CD4-positive, alpha-beta memory T cell (primary cell): ENCODE data around the gene CXCL14. TPM values are rescaled to one million over a fixed set of nuclear protein-coding genes. Genes with fewer than 3 reads are reported as not detected.

Source experiments
- CTCF ChIA-PET: fragments of 350-600 bp; sonication (Branson Sonifier 250); formaldehyde crosslinking; loops from one replicate; lab custom pipeline; 2021; ENCODE audit warnings: inconsistent platforms; ENCODE audit not compliant: partially characterized antibody; lab: Charles Lee
- POLR2A ChIA-PET: fragments of 350-600 bp; sonication (Branson Sonifier 250); formaldehyde crosslinking; loops from one replicate; lab custom pipeline; 2021; ENCODE audit not compliant: partially characterized antibody; lab: Charles Lee
- DNase-seq, 5 donors: peaks; one replicate each; pipeline versions ENCODE4 v3.0.0 to v3.0.0-alpha.2; 2020 to 2022; ENCODE audit warnings: mixed read lengths in 1 of 5
- H3K27ac ChIP-seq: one replicate; pipeline ENCODE4 v1.7.0; 2013; ENCODE audit warnings: low read depth, low read length
- H3K27me3 ChIP-seq: 2 replicates; pipeline ENCODE4 v1.7.0; 2013; ENCODE audit warnings: mild to moderate bottlenecking, low read length, moderate library complexity; ENCODE audit not compliant: insufficient read depth
- H3K36me3 ChIP-seq: 2 replicates; pipeline ENCODE4 v1.7.0; 2013; ENCODE audit warnings: mild to moderate bottlenecking, low read length, moderate library complexity; ENCODE audit not compliant: insufficient read depth
- H3K4me1 ChIP-seq: 2 replicates; pipeline ENCODE4 v1.7.0; 2013; ENCODE audit warnings: mild to moderate bottlenecking, low read length, moderate library complexity; ENCODE audit not compliant: insufficient read depth
- H3K4me3 ChIP-seq, 2 donors: one replicate each; pipeline ENCODE4 v1.7.0; 2013; ENCODE audit warnings: low read length in 2 of 2, mild to moderate bottlenecking in 1 of 2
- H3K9me3 ChIP-seq, 2 donors: one replicate each; pipeline ENCODE4 v1.7.0; 2013; ENCODE audit warnings: low read length in 2 of 2, control low read depth in 1 of 2; ENCODE audit not compliant: control insufficient read depth in 1 of 2
- H3K27ac Mint-ChIP-seq, 7 donors: one replicate each; pipeline ENCODE4 v1.8.0; 2020 to 2021; ENCODE audit warnings: mixed read lengths in 7 of 7, mild to moderate bottlenecking in 6 of 7, inconsistent platforms in 3 of 7, moderate library complexity in 3 of 7
- H3K27me3 Mint-ChIP-seq, 2 donors: one replicate each; pipeline ENCODE4 v1.8.0; 2020 to 2021; ENCODE audit warnings: mixed read lengths in 2 of 2
- H3K36me3 Mint-ChIP-seq, 2 donors: one replicate each; pipeline ENCODE4 v1.8.0; 2020 to 2021; ENCODE audit warnings: mixed read lengths in 2 of 2, inconsistent platforms in 1 of 2, mild to moderate bottlenecking in 1 of 2
- H3K4me1 Mint-ChIP-seq, 4 donors: one replicate each; pipeline ENCODE4 v1.8.0; 2020 to 2021; ENCODE audit warnings: mixed read lengths in 4 of 4, mild to moderate bottlenecking in 1 of 4
- H3K4me3 Mint-ChIP-seq, 8 donors: one replicate each; pipeline ENCODE4 v1.8.0; 2020 to 2021; ENCODE audit warnings: mixed read lengths in 8 of 8, mild to moderate bottlenecking in 7 of 8, moderate library complexity in 6 of 8, inconsistent platforms in 3 of 8
- H3K9me3 Mint-ChIP-seq, 8 donors: one replicate each; pipeline ENCODE4 v1.8.0; 2020 to 2021; ENCODE audit warnings: mixed read lengths in 8 of 8, mild to moderate bottlenecking in 5 of 8, inconsistent platforms in 3 of 8, moderate library complexity in 1 of 8
- intact Hi-C: fragments of 100-400 bp; cut with micrococcal nuclease; formaldehyde crosslinking; loops from one replicate; pipeline ENCODE4 v1.15.1; 2023
- polyA plus RNA-seq, 2 donors: library from polyadenylated mRNA; unstranded; fragments of 300-500 nt; fragmentation: Illumina TruSeq; gene quantifications; one replicate each; pipeline ENCODE4 v1.2.3, GENCODE V29; 2021
- total RNA-seq, 2 experiments: library from RNA; stranded (reverse); gene quantifications; one replicate each; pipeline ENCODE4 v1.2.3, GENCODE V29; 2021

Gene CXCL14
- total and polyA plus RNA-seq, 4 experiments from 2014 or later: not detected

DNA sequence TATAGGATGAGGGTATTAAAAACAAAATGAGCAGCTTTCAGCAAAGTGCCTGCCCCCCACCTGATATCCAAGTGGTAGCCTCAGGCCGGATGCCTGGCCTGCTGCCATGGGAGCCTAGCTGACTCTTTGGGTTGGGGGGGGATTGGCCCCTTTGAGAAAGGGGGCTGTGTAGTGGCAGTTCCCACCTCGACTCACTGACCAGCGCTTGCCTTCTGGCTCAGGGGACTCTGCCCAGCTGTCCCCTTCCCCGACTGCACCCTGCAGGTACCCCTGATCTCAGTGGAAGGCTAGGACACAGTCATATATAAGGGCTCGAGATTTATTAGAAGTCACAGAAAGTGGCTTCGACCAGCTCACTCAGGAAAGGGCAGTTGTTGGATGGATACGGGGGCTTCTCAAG, 41.5 kb downstream of the CXCL14 start:
- Mint-ChIP-seq H3K4me1 (peaks cover 0 to 14% (median 8%) of the 10 kb centered on the region in 4 donors), H3K27me3 (peaks cover 73 to 77% of the 10 kb centered on the region in 2 donors), H3K9me3 (peaks cover 0 to 3% (median 0%) of the 10 kb centered on the region in 8 donors), H3K36me3 (no peaks in the 10 kb centered on the region), H3K27ac (no peak overlapping the region), H3K4me3 (no peak overlapping the region)
- peaks cover 29% of the 10 kb centered on the region for H3K27me3 ChIP-seq
- H3K4me1 ChIP-seq: no peaks in the 10 kb centered on the region
- no peak overlapping the region for H3K27ac ChIP-seq
- H3K9me3 ChIP-seq: no peaks in the 10 kb centered on the region
- no peak for DNase-seq
- ChIA-PET POLR2A (no interaction called here), CTCF (interaction anchor here (1.2 kb wide), 1 partner anchor 29 kb away, joined by 3 read pairs; no protein-coding TSS in a partner anchor)
- H3K36me3 ChIP-seq: no peaks in the 10 kb centered on the region
- intact Hi-C loops: no loop called here
- H3K4me3 ChIP-seq: no peak overlapping the region

DNA sequence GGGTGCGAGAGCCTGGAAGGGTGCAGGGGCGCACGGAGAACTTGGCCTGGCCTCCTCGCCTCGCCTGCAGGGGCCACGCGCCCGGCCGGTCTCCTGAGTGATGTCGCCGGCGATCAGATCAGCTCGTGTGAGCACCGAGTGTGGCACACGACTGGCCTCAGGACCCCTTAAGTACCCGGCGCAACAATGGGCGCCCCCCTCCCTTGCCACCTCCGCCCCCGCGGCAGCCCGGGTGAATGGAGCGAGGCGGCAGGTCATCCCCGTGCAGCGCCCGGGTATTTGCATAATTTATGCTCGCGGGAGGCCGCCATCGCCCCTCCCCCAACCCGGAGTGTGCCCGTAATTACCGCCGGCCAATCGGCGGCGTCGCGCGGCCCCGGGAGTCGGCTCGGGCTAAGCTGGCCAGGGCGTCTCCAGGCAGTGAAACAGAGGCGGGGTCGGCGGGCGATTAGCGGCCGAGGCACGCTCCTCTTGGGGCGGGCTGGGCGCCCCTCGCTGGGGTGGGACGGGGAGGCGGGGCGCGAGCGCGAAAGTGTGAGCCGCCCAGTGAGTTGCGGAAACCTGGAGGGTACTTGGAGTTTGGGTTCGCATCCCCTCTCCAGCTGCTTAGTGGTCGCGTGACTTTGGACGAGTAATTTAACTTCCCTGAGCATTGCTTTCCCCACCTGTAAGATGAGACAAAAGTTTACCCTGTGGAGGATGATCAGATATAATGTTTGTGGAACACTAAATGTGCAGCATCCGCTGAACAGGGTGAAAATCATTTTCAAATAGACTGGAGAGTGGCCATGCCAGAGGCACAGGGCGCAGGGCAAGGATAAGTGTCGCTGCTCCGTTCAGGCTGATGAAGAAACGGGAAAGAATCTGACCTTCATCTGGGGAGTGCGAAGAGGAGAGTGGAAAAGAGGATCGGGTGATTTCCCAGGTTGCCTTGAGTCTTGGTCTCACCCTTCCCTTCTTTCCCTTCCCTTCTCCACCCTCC, 42.7 kb downstream of the CXCL14 start, which contains the start of gene NEUROG1:
Gene NEUROG1 (minus strand): TSS at position 145 of the 982 bp plus-strand sequence. CDS start 274 bp downstream, outside the sequence.
- intact Hi-C loops: no loop called here
- peaks cover 0 to 3% (median 0%) of the 10 kb centered on the region in 8 donors for H3K9me3 Mint-ChIP-seq
- ChIA-PET CTCF (no interaction called here), POLR2A (no interaction called here)
- H3K27me3 Mint-ChIP-seq: peaks cover 72 to 76% of the 10 kb centered on the region in 2 donors
- H3K4me3 ChIP-seq: no peak within 1 kb of the TSS
- H3K36me3 ChIP-seq: no peaks in the 10 kb centered on the region
- H3K36me3 Mint-ChIP-seq: no peaks in the 10 kb centered on the region
- peaks cover 25% of the 10 kb centered on the region for H3K27me3 ChIP-seq
- H3K27ac ChIP-seq: no peak within 1 kb of the TSS
- H3K4me1 ChIP-seq: no peaks in the 10 kb centered on the region
- no peaks in the 10 kb centered on the region for H3K9me3 ChIP-seq
- peak within 1 kb of the TSS in 1 of 7 donors; percentile 50 for H3K27ac Mint-ChIP-seq
- DNase-seq: no peak
- H3K4me3 Mint-ChIP-seq: peak within 1 kb of the TSS in 3 of 8 donors; percentile 25 to 72 (median 55)
- peaks cover 0 to 8% (median 6%) of the 10 kb centered on the region in 4 donors for H3K4me1 Mint-ChIP-seq

DNA sequence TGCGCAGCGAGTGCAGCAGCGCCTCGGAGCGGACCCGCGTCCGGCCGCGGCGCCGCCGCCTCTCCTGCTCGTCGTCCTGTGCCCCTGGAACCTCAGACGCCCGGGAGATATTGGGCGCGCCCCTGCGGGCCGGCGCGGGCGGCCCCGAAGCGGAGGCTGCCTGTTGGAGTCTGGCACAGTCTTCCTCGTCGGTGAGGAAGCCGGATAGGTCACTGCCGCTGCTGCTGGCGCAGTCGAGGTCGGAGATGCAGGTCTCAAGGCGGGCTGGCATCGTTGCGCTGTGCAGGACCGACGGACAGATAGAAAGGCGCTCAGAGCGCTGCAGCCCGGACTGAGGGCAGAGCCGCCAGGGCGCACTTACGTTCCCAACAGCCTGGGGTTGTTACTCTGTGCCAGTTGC, 43.4 kb downstream of the CXCL14 start:
- DNase-seq: no peak
- Histone ChIP-seq H3K9me3 (no peaks in the 10 kb centered on the region), H3K36me3 (no peaks in the 10 kb centered on the region), H3K4me3 (no peak overlapping the region), H3K4me1 (no peaks in the 10 kb centered on the region), H3K27ac (no peak overlapping the region), H3K27me3 (peaks cover 23% of the 10 kb centered on the region)
- CTCF ChIA-PET: no interaction called here
- POLR2A ChIA-PET: no interaction called here
- Mint-ChIP-seq H3K4me1 (peaks cover 0 to 8% (median 5%) of the 10 kb centered on the region in 4 donors), H3K27me3 (peaks cover 73 to 75% of the 10 kb centered on the region in 2 donors), H3K36me3 (no peaks in the 10 kb centered on the region), H3K4me3 (no peak overlapping the region), H3K27ac (no peak overlapping the region), H3K9me3 (peaks cover 0 to 4% (median 0%) of the 10 kb centered on the region in 8 donors)
- intact Hi-C loops: no loop called here

DNA sequence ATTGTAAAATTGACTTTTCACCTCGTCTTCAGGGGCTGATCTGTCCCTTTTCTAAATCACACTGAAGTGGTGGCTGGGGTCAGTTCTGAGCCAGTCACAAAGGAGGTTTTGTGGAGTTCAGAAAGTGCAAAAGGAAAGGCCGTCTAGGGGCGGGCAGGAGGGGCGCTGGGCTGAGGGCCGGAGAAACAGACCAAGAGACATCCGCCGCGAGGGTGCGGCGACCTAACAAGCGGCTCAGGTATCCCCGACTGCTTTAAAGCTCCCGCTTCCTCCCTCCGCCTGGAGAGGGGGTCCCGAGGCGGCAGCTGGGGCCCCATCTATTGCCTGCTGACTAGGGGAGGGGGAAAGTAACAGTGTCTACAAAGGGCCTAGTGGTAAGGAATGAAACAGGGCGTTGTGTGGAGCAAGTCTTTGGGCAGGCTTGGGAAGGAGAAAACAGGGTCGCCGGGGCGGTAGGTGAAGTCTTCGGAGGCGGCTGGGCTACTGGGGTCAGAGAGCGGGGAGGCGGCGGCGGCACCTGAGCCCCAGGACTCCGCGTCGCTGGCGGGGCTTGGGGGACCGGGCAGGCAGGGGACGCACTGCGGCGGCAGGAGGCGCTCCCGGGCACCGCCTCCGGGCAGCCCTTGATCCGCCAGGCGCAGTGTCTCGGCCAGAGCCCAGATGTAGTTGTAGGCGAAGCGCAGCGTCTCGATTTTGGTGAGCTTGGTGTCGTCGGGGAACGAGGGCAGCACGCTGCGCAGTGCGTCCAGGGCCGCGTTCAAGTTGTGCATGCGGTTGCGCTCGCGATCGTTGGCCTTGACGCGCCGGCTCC, 44.0 kb downstream of the CXCL14 start:
- Histone ChIP-seq H3K27ac (no peak overlapping the region), H3K4me3 (no peak overlapping the region), H3K27me3 (peaks cover 23% of the 10 kb centered on the region), H3K9me3 (no peaks in the 10 kb centered on the region), H3K36me3 (no peaks in the 10 kb centered on the region), H3K4me1 (no peaks in the 10 kb centered on the region)
- H3K27ac Mint-ChIP-seq: peak overlapping the region in 1 of 7 donors; percentile 50
- POLR2A ChIA-PET: no interaction called here
- intact Hi-C loops: no loop called here
- peak overlapping the region in 4 of 8 donors; percentile 39 to 72 (median 54) for H3K4me3 Mint-ChIP-seq
- peaks cover 0 to 4% (median 0%) of the 10 kb centered on the region in 8 donors for H3K9me3 Mint-ChIP-seq
- H3K4me1 Mint-ChIP-seq: peaks cover 0 to 8% (median 5%) of the 10 kb centered on the region in 4 donors
- no peaks in the 10 kb centered on the region for H3K36me3 Mint-ChIP-seq
- CTCF ChIA-PET: interaction anchor here (2.5 kb wide), 1 partner anchor 16 kb away, joined by 10 read pairs; no protein-coding TSS in a partner anchor
- peaks cover 69 to 74% of the 10 kb centered on the region in 2 donors for H3K27me3 Mint-ChIP-seq
- no peak for DNase-seq

DNA sequence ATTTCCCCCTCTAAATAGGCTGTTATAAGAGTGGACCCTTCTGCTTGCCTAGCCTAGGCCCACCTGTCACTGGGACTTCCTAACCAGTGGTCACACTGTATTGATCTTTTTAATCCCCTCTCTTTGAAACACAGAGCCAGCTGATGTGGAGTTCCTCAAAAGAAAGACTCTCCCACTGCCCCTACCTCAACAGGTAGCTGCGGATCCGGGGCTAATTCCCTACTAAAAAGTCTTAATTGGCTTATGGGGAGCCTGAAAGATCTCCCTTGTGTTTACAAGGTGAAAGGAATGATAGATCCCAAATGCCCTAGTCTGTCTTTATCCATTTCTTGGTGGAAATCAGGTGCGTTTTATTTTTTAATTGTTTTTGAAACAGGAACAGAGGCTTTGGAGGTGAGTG, 45.0 kb downstream of the CXCL14 start:
- H3K36me3 ChIP-seq: no peaks in the 10 kb centered on the region
- peaks cover 23% of the 10 kb centered on the region for H3K27me3 ChIP-seq
- Mint-ChIP-seq H3K4me1 (peaks cover 0 to 8% (median 5%) of the 10 kb centered on the region in 4 donors), H3K9me3 (peaks cover 0 to 4% (median 2%) of the 10 kb centered on the region in 8 donors), H3K27ac (no peak overlapping the region), H3K27me3 (peaks cover 60 to 64% of the 10 kb centered on the region in 2 donors), H3K4me3 (no peak overlapping the region), H3K36me3 (no peaks in the 10 kb centered on the region)
- intact Hi-C loops: no loop called here
- ChIA-PET POLR2A (no interaction called here), CTCF (interaction anchor here (2.5 kb wide), 1 partner anchor 17 kb away, joined by 10 read pairs; no protein-coding TSS in a partner anchor)
- H3K4me3 ChIP-seq: no peak overlapping the region
- H3K27ac ChIP-seq: no peak overlapping the region
- H3K9me3 ChIP-seq: no peaks in the 10 kb centered on the region
- H3K4me1 ChIP-seq: no peaks in the 10 kb centered on the region
- no peak for DNase-seq

DNA sequence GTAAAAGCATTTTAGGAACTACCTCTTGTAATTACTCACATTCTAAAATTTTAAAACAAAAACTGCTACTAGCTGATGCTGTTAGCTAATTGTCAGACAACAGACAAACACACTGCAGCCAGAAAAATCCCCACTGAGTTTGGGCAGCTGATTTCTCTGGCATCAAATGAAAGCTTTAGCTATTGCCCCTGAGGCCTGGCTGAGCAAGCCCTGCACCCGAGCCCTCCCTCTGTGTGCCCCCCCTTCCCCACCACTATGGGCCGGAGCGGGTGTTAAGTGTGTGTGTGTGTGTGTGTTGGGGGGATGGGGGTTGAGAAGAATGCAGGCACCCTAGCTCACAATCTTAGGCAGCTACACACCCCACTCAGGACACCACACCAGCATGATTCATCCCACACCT, 45.5 kb downstream of the CXCL14 start:
- intact Hi-C loops: no loop called here
- H3K4me1 Mint-ChIP-seq: peaks cover 0 to 8% (median 5%) of the 10 kb centered on the region in 4 donors
- Histone ChIP-seq H3K27me3 (peaks cover 23% of the 10 kb centered on the region), H3K36me3 (no peaks in the 10 kb centered on the region), H3K4me1 (no peaks in the 10 kb centered on the region), H3K4me3 (no peak overlapping the region), H3K27ac (no peak overlapping the region), H3K9me3 (no peaks in the 10 kb centered on the region)
- no peak overlapping the region for H3K27ac Mint-ChIP-seq
- POLR2A ChIA-PET: no interaction called here
- CTCF ChIA-PET: interaction anchor here (2.5 kb wide), 1 partner anchor 18 kb away, joined by 10 read pairs; no protein-coding TSS in a partner anchor
- H3K27me3 Mint-ChIP-seq: peaks cover 56 to 62% of the 10 kb centered on the region in 2 donors
- peaks cover 0 to 4% (median 2%) of the 10 kb centered on the region in 8 donors for H3K9me3 Mint-ChIP-seq
- DNase-seq: no peak
- H3K36me3 Mint-ChIP-seq: no peaks in the 10 kb centered on the region
- H3K4me3 Mint-ChIP-seq: no peak overlapping the region
